GM13976 (cell line): ENCODE results near the gene CD8B.
A peak's percentile ranks its signal among the peaks of the same experiment; 100 is the strongest.

Experiments
- DNase-seq: peaks from one replicate; pipeline ENCODE4 v3.0.0; 2012; ENCODE audit warnings: low spot score
- CTCF ChIP-seq: IDR thresholded peaks from 2 replicates; pipeline ENCODE4 v1.5.1; 2012; ENCODE audit warnings: borderline replicate concordance, mild to moderate bottlenecking; ENCODE audit not compliant: insufficient read depth; ENCODE audit errors: extremely low read depth, missing control alignments, control extremely low read depth
- in situ Hi-C: fragments of 300-500 bp; cut with MboI; formaldehyde crosslinking; loops from one replicate; pipeline ENCODE4 v1.12.0; 2022; ENCODE audit warnings: low sequenced_read_pairs, mixed read lengths, inconsistent platforms; ENCODE audit not compliant: unreplicated experiment

CD8B gene

GRCh38 chr2:86790134-86790675, 71.5 kb downstream of the CD8B start:
- in situ Hi-C loops = no loop called here
- TF ChIP-seq CTCF = no peak
- peak; percentile 41 for DNase-seq

DNA sequence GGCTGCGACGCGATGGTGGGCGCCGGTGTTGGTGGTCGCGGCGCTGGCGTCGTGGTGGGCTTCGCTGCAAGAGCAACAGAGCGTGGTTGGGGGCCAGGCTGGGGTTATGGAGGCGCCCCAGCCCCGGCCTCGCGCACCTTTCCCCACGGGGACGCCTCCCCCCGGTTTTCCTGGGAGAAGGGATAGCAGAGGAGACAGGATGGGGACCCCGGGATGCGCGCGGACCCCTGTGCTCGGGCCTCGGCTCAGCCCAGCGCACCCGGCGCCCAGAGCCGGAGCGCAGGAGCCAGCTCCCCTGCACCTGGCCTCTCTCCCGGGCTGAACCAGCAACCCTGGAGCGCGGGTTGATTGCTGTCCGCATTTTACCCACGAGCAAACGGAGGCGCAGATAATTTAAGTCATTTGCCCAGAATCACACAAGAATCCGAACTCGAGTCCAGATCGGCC, 72.0 kb downstream of the CD8B start:
- no peak for DNase-seq
- in situ Hi-C loops = no loop called here
- no peak for TF ChIP-seq CTCF

- in situ Hi-C loops = no loop called here
- no peak for TF ChIP-seq CTCF
- peak; percentile 32 for DNase-seq
Measured at GRCh38 chr2:86788881-86789686, 72.6 kb downstream of the CD8B start.

DNA sequence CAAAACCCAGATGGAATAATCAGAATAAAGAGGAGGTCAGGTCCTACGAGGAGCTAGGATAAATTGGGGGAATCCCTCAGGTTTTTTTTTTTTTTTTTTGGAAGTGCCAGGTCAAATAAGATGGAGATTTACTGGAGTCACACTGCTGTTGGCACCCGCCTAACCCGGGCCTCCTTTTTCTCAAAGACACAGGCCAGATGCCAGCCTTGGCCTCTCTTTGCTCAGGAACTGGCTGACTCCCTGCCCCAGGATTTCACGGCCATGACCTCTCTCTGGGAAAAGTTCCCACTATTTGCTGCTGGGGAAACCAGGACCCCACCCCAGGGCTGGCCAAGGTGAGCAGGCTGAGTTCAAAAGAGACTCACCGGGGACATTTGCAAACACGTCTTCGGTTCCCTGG, 73.5 kb downstream of the CD8B start:
- no peak for TF ChIP-seq CTCF
- no peak for DNase-seq
- in situ Hi-C loops = no loop called here

- no peak for TF ChIP-seq CTCF
- in situ Hi-C loops = no loop called here
- DNase-seq = no peak
Measured at GRCh38 chr2:86787736-86788135, 74.0 kb downstream of the CD8B start.

GRCh38 chr2:86786001-86786536, 75.6 kb downstream of the CD8B start:
- TF ChIP-seq CTCF = no peak
- DNase-seq = no peak
- in situ Hi-C loops = no loop called here

DNA sequence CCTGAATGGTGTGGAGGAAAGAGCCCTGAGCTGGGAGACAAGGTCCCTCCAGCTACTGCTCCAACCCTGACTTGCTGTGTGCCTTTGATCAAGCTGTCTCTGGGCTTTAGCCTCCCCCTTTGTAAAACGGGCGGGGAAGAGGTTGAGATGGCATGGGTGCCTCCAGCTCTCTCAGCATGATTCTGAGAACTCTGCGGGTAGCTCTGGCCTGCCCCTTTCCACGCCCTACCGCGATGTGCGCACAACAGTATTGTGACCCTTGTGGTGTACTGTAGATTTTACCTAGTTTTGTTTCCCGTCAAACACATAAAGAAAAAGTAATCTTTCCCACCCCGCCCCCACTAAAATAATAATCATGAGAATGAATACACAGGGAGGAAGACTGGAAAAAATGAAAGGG, 76.2 kb downstream of the CD8B start:
- in situ Hi-C loops = no loop called here
- DNase-seq = no peak
- no peak for TF ChIP-seq CTCF
